CD4-positive, alpha-beta T cell treated with Interleukin-15 for 1 hour (primary cell): ENCODE results near the gene CTTNBP2NL.
"Not testable (repeated sequence)": the region's sequence is repeated elsewhere in the genome, so short reads cannot be mapped to it uniquely, and the experiment has no call there.

Experiments
- DNase-seq: peaks from one replicate; pipeline ENCODE4 v3.0.0-alpha.2; 2020

Gene CTTNBP2NL

DNA sequence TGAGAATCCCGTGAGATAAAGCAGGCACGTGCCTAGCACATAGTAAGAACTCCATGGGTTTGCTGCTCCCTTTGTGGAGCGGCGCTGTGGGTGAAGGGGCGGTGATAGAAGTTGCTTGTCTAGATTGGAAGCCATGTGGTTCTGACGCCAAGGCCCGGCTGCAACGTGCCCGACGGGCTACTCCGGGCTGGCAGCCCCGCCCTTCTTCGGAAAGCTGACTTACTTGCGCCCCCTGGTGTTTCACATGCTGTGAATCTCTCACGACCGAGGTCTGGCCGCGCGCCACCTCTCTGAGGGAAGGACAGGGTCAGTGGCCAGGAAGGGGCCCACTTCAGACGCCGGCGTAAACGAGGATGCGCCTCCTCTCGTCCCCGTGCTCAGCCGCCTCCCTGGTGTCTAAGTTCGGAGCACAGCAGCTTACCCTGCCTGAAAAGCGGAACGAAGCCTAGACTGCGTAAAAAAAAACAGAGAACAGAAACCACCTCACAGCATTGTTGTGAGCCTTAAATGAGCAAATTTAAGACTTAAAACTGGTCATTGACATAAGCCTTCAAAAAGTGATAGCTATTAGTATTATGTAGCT, 70.2 kb downstream of the CTTNBP2NL start:
- DNase-seq: peak; percentile 91

GRCh38 chr1:112470324-112470723, 74.3 kb downstream of the CTTNBP2NL start:
- DNase-seq: not testable (repeated sequence)

- DNase-seq: peak; percentile 32
These were observed 75.0 kb downstream of the CTTNBP2NL start for GRCh38 chr1:112470966-112471365.

GRCh38 chr1:112472142-112472541, 76.1 kb downstream of the CTTNBP2NL start:
- no peak for DNase-seq

DNA sequence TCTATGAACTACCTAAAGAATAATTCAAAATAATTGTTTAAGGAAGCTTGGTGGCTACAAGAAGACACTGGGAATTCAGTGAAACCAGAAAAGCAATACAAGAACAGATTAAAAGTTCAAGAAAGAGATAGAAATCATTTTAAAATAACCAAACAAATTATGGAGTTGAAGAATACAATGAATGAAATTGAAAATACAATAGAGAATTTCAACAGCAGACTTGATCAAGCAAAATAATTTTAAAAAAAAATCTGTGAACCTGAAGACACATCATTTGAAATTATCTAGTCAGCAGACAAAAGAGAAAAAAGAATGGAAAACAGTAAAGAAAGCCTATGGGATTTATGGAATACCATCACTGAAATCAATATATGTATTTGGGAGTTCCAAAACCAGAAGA, 81.5 kb downstream of the CTTNBP2NL start:
- no peak for DNase-seq

DNA sequence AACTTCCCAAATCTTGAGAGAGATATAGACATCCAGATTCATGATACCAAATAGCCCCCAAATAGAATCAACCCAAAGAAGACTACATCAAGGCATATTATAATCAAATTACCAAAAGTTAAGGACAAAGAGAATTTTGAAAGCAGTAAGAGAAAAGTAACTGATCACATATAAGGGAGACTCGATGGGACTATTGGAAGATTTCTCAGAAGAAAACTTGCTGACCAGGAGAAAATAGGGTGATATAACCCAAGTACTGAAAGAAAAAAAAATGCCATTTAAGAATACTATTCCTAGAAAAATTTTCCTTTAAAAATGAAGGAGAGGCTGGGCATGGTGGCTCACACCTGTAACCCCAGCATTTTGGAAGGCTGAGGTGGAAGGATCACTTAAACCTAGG, 82.3 kb downstream of the CTTNBP2NL start:
- DNase-seq: no peak

- not testable (repeated sequence) for DNase-seq
These were observed 90.0 kb downstream of the CTTNBP2NL start for GRCh38 chr1:112486063-112486462.

DNA sequence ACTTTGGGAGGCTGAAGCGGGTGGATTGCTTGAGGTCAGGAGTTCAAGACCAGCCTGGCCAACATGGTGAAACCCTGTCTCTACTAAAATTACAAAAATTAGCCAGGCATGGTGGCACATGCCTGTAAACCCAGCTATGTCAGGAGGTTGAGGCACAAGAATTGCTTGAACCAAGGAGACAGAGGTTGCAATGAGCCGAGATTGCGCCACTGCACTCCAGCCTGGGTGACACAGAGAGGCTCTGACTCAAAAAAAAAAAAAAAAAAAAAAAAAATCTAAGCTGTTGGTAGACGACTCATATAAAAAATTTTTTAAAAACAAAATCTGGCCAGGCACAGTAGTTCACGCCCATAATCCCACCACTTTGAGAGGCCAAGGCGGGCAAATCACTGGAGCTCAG, 91.7 kb downstream of the CTTNBP2NL start:
- DNase-seq: not testable (repeated sequence)

DNA sequence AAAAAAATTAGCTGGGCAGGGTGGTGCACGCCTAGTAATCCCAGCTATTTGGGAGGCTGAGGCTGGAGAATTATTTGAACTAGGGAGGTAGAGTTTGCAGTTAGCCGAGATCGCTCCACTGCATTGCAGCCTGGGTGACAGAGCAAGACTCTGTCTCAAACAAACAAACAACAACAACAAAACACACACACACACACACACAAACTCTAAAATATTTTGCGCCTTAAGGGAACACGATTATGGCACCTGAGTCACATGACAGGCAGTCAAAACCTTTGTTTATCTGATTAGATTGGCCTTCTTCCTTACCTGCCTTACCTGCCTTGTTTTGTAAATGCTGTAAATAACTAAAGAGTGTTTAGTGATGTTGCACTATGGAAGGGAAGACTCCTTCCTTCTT, 92.1 kb downstream of the CTTNBP2NL start:
- DNase-seq: no peak

- DNase-seq: no peak
These were observed 96.1 kb downstream of the CTTNBP2NL start for GRCh38 chr1:112492076-112492475.

DNA sequence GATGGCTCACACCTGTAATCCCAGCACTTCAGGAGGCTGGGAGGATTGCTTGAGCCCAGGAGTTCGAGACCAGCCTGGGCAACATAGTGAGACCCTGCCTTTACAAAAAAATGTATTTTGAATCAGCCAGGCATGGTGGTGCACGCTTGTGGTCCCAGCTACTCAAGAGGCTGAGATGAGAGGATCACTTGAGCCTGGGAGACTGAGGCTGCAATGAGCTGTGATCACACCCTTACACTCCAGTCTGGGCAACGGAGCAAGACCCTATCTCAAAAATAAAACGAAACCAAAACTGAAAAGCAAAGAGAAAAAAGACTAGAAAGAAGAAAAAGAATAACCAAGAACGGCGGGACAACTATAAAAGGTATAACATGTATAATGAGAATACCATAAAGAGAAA, 97.3 kb downstream of the CTTNBP2NL start:
- no peak for DNase-seq

- no peak for DNase-seq
These were observed 100.3 kb downstream of the CTTNBP2NL start for GRCh38 chr1:112496290-112496689.

DNA sequence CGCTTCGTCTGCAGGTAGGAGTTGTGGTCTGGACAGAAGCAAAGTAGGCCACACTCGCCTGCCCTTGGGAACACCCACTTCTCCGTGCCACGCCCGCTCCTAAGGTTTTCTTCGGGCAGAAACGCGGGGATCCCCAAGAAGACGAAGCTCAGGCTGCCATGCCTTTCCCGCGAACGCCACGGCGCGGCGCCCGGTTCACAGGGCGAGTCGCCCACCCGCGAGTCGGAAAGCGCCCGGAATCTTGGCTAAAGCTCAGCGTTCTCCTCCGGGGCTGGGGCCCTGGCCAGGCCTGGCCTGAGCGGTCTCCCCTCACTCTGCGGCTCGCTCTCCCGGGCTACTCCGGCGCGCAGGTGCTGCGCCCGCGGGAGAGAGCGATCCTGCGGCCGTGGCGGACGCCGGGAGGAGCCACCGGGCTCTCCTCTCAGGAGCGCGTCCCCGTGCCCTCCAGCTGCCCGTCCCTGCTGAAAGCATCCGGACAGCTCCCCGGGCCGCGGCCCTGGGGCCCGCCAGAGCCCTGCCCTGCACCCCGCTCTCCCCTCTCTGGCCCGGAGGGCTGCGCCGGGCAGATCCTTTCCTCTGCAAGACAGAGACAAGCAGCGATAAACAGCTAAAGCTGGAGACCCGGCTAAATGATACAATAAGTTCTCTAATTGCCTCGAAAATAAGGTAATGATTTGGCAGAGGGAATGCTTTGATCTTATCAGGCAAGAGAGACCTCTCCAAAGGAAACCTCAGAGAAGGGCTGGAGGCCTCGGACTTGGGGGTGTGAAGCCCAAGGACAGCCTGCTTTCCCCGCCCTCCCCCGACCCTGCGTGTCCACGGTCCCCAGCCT, 106.0 kb downstream of the CTTNBP2NL start:
- DNase-seq: peak; percentile 43

GRCh38 chr1:112502826-112503225, 106.8 kb downstream of the CTTNBP2NL start:
- DNase-seq: no peak

GRCh38 chr1:112504001-112504660, 108.1 kb downstream of the CTTNBP2NL start:
- DNase-seq: no peak

DNA sequence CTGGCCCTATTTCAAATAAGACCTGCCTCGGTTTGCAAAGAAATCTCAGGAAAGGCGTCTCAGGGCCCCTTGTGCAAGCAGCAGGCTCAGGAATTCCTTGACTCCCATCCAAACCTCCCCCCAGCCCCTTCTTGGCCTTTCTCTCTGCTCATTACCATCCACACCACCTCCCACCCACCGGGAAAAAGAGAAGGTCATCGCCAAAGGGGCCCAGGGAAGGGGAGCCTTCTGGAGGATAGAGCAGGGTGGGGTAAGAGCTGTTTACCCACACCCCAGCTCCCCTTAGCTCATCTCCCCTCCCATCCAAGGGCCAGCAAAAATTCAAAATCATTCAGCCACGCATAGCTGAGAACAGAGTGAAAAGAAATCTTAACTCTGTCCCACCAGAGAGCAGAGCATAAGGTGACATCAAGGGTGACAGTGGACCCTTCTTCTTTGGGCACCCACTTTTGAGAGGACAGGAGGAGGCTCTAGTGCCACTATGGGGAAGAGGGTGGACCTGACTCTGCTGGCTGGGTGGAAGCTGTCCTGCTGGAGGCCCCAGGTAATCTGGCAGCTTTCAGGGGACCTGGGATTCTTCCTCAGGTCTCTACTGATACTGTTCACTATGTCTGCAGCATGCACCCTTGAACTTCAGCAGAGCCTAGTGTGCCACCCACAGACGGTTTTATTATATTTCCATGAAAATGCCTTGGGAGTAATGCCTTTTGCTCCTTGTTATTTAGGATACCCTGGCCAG, 108.8 kb downstream of the CTTNBP2NL start:
- DNase-seq: no peak

DNA sequence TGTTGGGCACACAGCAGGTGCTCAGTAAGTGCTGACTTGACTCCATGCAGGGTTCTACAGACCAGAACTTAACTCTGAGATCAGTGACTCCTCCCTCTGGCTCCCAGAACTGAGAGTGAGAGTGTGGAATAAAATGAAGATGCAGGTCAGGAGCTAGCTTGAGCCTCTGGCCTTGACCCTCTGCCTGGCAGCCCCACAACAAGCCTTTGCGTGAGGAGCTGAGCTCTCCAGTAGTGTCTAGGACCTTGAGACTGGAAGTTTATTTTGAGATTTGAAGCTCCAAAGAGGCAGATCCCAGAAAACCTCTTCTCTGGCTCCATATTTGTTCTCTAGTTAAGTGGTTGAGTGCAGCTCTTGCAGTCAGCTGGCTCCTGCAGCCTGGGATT, 109.4 kb downstream of the CTTNBP2NL start:
- no peak for DNase-seq

- no peak for DNase-seq
These were observed 109.9 kb downstream of the CTTNBP2NL start for GRCh38 chr1:112505878-112506277.

GRCh38 chr1:112506306-112506705, 110.3 kb downstream of the CTTNBP2NL start:
- DNase-seq: no peak

DNA sequence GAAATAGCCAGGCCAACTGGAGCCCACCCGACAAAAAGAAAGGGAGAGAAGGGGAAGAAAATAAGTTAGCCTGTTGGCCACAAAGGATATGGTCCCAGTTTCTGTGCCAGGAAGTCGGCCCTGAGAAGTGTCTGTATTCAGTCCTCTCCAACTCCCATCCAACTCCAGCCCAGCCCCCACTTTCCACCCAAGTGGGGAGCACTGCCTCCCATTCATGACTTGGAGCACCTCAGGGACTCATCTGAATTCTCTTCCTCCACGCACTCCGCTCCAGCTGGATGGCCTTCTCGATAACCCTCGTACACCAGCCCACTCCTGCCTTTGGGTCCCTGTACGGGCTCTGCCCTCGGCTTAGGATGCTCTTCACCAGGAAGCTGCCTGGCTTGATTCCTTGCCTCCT, 110.7 kb downstream of the CTTNBP2NL start:
- no peak for DNase-seq

DNA sequence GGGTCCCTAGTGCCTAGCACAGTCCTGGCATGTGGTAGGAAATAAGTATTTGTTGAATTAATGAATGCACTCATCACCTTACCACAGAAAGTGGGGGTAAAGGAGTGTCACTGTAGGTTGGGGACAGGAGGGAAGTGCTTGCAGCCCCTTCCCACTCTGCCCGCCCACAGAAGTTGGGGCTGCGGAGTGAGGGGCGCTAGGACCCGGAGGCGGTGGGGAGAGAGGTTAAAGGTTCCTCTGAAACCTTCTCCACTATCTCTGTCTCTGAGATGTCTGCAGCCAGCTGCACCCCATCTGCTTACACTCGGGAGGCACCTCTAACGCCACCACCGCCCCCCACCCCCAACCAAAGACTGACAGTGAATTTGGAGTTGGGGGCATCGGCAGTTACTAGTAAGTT, 111.3 kb downstream of the CTTNBP2NL start:
- no peak for DNase-seq

DNA sequence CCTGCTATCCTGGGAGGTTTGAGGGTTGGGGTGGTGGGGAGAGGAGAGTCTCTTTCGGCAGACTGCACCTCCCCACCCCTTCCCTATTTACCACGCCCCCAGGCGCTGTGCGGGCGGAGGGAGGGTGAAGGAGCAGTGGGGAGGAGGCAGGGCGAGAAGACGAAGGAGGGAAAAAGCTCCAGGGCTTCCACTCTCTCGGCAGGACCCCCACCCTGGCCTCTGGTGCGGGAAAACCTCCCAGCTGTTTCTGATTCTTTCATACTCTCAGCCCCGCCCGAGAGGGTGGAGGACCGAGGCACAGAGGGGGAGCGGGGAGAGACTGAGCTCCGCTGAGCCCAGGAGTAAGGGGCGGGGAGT, 111.9 kb downstream of the CTTNBP2NL start:
- DNase-seq: peak; percentile 27

GRCh38 chr1:112508278-112509004, 112.4 kb downstream of the CTTNBP2NL start, which contains the start of gene WNT2B:
Gene WNT2B (plus strand): TSS chr1:112508965. CDS start chr1:112509263, 298 bp downstream.
- DNase-seq: peak; percentile 43
